SIG-M5 (cell line): ENCODE measurements around the gene RARG.
"Not testable (repeated sequence)": the region's sequence is repeated elsewhere in the genome, so short reads cannot be mapped to it uniquely, and the experiment has no call there.

Source experiments
- DNase-seq: peaks from one replicate; lab custom pipeline; 2025; lab: John Stamatoyannopoulos, UW

The RARG gene

GRCh38 chr12:53208435-53208834 is 23.6 kb downstream of the RARG start:
- no peak for DNase-seq

- DNase-seq: no peak
These were observed 25.0 kb downstream of the RARG start, which contains the start of gene ITGB7 for GRCh38 chr12:53207042-53207441. Gene ITGB7 (minus strand): TSS chr12:53207251. CDS start chr12:53200443, 6,808 bp downstream.

GRCh38 chr12:53205747-53206419 is 26.1 kb downstream of the RARG start:
- DNase-seq: no peak

GRCh38 chr12:53204351-53204750 is 27.7 kb downstream of the RARG start:
- no peak for DNase-seq

- not testable (repeated sequence) for DNase-seq
These were observed 29.7 kb downstream of the RARG start for GRCh38 chr12:53202316-53202715.

- DNase-seq: no peak
These were observed 30.4 kb downstream of the RARG start for GRCh38 chr12:53201639-53202038.

- no peak for DNase-seq
These were observed 30.9 kb downstream of the RARG start for GRCh38 chr12:53201177-53201541.

GRCh38 chr12:53200458-53201176 is 31.4 kb downstream of the RARG start:
- DNase-seq: no peak

GRCh38 chr12:53200107-53200457 is 31.9 kb downstream of the RARG start:
- DNase-seq: no peak

GRCh38 chr12:53199700-53200099 is 32.3 kb downstream of the RARG start:
- no peak for DNase-seq

- no peak for DNase-seq
These were observed 33.4 kb downstream of the RARG start for GRCh38 chr12:53198486-53199110.

GRCh38 chr12:53197011-53197640 is 34.9 kb downstream of the RARG start:
- no peak for DNase-seq

GRCh38 chr12:53196486-53196885 is 35.5 kb downstream of the RARG start:
- DNase-seq: no peak

- no peak for DNase-seq
These were observed 36.2 kb downstream of the RARG start for GRCh38 chr12:53195516-53196420.

- no peak for DNase-seq
These were observed 37.0 kb downstream of the RARG start for GRCh38 chr12:53194973-53195372.

GRCh38 chr12:53193985-53194716 is 37.9 kb downstream of the RARG start:
- DNase-seq: no peak

GRCh38 chr12:53193040-53193439 is 39.0 kb downstream of the RARG start:
- DNase-seq: no peak

GRCh38 chr12:53192531-53193021 is 39.4 kb downstream of the RARG start:
- DNase-seq: no peak

GRCh38 chr12:53191885-53192530 is 40.0 kb downstream of the RARG start:
- no peak for DNase-seq
